GM06990 (cell line): ENCODE results near the gene GDPD5.

Experiments
- DNase-seq: peaks from one replicate; pipeline ENCODE4 v3.0.0-alpha.2; 2011; ENCODE audit not compliant: insufficient read length; ENCODE audit errors: extremely low read depth
- H3K27me3 ChIP-seq: replicated peaks from 2 replicates; pipeline ENCODE4 v1.6.0; 2011; ENCODE audit warnings: low read length; ENCODE audit not compliant: control insufficient read depth, insufficient read depth
- H3K36me3 ChIP-seq: 2 replicates; pipeline ENCODE4 v1.5.1; 2011; ENCODE audit warnings: low read length; ENCODE audit not compliant: control insufficient read depth, insufficient read depth
- H3K4me3 ChIP-seq: replicated peaks from 2 replicates; pipeline ENCODE4 v1.5.1; 2011; ENCODE audit warnings: low read depth, mild to moderate bottlenecking, control low read depth, low read length
- TF ChIP-seq, protein P1 (sequence below): IDR thresholded peaks from 2 replicates; pipeline ENCODE4 v1.5.1; 2011; ENCODE audit warnings: low read length, control low read depth, mild to moderate bottlenecking, inconsistent platforms; ENCODE audit not compliant: insufficient read depth, poor library complexity, severe bottlenecking

The GDPD5 gene

DNA sequence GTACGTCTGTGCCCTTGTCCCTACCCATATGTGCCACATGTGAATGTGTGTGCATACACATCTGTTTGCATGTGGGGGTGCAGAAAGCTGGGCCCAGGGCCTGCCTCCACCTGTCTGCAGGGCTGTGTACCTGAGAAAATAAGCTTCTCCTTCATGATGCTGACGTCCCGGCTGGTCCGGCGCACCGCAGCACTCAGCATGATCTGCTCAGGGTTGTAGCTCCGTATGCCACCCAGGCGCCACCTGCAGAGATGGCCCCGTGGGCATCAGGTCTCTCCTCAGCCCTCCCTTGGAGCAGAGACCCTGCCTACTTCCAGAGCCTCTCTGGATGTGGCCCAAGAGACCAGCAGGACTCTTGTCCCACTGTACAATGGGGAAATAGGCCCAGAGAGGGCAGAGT lies 88.9 kb downstream of the GDPD5 start:
- H3K27me3 ChIP-seq: peaks cover 2% of the 10 kb centered on the region
- DNase-seq: no peak
- no peak overlapping the region for H3K4me3 ChIP-seq
- TF ChIP-seq, protein P1, sequence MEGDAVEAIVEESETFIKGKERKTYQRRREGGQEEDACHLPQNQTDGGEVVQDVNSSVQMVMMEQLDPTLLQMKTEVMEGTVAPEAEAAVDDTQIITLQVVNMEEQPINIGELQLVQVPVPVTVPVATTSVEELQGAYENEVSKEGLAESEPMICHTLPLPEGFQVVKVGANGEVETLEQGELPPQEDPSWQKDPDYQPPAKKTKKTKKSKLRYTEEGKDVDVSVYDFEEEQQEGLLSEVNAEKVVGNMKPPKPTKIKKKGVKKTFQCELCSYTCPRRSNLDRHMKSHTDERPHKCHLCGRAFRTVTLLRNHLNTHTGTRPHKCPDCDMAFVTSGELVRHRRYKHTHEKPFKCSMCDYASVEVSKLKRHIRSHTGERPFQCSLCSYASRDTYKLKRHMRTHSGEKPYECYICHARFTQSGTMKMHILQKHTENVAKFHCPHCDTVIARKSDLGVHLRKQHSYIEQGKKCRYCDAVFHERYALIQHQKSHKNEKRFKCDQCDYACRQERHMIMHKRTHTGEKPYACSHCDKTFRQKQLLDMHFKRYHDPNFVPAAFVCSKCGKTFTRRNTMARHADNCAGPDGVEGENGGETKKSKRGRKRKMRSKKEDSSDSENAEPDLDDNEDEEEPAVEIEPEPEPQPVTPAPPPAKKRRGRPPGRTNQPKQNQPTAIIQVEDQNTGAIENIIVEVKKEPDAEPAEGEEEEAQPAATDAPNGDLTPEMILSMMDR: no peak
- no peaks in the 10 kb centered on the region for H3K36me3 ChIP-seq

DNA sequence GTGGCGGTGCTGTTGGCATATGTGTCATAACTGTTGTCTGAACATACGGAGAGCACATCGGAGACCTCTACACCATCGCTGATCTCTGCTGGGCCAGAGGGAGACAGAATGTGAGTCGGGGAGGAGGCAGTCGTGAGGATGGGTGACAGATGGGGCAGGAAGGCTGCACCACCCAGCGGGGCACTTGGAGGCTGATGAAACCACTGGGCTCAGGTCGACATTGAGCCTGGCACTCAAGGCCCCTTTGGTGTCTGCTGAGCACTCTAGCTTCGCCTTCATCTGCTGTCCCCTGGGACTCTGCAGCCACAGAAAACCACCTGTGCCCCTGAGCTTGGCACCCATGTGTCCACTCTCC lies 90.2 kb downstream of the GDPD5 start:
- H3K36me3 ChIP-seq: no peaks in the 10 kb centered on the region
- DNase-seq: no peak
- TF ChIP-seq, protein P1: no peak
- H3K27me3 ChIP-seq: peaks cover 2% of the 10 kb centered on the region
- no peak overlapping the region for H3K4me3 ChIP-seq

DNA sequence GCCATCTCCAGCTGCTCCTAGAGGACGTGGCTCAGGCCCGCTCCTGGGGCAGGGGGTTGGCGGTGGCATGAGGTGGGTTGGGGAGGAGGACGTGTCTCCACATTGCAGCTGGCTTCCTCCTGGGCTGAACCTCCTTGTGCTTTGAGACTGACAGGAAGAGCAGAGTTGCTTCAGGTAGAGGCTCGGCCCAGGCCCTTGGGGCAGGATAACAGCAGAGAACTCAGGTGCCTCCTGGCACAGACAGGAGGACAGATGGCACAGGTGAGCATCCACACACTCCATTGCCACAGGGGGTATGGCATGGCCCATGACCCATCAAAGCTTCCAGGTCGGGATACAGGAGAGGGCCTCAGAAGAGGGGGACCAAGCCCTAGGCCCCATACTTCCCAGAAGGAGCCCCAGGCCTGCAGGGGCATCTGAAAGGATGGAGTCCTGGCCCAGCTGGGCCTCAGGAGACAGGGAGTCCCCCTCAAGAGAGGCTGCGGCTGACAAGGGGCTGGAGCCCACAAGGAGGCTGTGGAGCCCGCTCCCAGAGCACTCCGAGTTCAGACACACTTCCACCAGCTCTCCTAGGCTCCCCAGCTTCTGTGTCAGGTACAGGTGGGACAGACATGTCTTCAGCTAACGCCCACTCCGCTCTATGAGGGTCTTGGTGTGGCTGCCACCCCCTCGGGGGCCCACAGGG lies 90.7 kb downstream of the GDPD5 start:
- no peak for DNase-seq
- peaks cover 2% of the 10 kb centered on the region for H3K27me3 ChIP-seq
- no peaks in the 10 kb centered on the region for H3K36me3 ChIP-seq
- TF ChIP-seq, protein P1: no peak
- H3K4me3 ChIP-seq: no peak overlapping the region

DNA sequence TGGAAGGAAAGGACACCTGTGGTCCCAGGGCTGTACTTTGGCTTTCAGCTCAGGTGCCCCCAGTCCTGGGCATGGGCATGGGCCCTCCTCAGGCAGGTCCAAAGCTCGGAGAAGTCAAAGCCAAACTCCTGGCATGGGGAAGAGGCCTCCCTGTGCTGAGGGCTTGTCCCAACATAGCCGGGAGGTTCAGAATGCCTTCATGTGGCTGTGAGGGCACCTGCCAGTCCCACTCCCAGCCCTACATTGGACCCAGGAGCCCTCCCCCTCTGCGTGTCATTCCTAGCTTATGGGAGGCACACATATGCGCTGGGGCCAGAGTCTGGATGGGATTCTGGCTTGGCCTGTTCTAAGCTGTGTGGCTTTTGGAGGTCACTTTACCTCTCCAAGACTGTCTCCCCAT lies 91.7 kb downstream of the GDPD5 start:
- DNase-seq: no peak
- Histone ChIP-seq H3K4me3 (no peak overlapping the region), H3K36me3 (no peaks in the 10 kb centered on the region), H3K27me3 (peaks cover 2% of the 10 kb centered on the region)
- TF ChIP-seq, protein P1: no peak

DNA sequence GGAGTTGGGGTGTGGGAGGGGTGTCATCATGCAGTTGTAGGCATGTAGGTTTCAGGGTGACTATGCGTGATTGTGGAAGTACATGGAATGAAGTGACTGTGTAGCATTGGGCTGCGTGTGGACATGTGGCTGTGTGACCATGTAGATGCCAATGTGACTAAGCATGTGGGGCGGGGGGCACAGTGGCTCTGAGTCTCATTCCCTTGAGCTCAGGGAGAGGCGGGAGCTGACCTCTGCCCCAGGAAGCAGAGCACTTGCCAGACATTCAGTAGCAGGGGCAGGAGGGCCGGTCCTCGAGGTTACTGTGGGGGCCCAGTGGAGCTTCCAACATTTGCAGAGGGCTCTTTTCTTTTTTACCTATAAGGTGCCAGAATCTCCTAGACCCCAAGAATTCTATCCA lies 92.3 kb downstream of the GDPD5 start:
- no peak for DNase-seq
- TF ChIP-seq, protein P1: no peak
- peaks cover 2% of the 10 kb centered on the region for H3K27me3 ChIP-seq
- no peaks in the 10 kb centered on the region for H3K36me3 ChIP-seq
- no peak overlapping the region for H3K4me3 ChIP-seq

DNA sequence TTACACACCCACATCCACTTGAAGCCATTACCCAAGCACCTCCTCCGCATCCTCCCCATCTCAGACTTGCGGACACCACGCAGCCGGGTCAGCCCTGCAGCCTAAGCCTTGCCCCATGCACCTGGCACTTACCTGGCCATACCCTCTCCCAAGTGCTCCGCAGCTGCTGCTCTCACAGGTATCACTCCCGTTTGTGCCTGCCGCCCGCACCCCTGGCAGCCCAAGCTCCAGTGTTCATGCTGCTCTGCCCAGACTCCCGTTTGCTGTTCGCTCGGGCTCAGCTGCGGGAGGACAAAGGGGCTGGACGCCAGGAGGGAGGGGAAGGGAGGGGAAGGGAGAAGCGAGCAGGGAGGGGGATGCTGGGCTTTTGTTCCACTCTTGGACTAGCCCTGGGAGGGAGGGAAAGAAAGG lies 92.8 kb downstream of the GDPD5 start, which contains the start of gene KLHL35:
Gene KLHL35, minus strand, starts transcription at position 293 of the 411 bp plus-strand sequence. CDS start 2,574 bp downstream, outside the sequence.
- no peaks in the 10 kb centered on the region for H3K36me3 ChIP-seq
- no peak for DNase-seq
- H3K27me3 ChIP-seq: peaks cover 2% of the 10 kb centered on the region
- H3K4me3 ChIP-seq: no peak within 1 kb of the TSS
- TF ChIP-seq, protein P1: no peak
